A673 (cell line): ENCODE measurements around the gene VRK2.

ENCODE experiments used
- EZH2 ChIP-seq: fragments of 200-600 bp; sonication (generic); IDR thresholded peaks from 2 replicates; pipeline ENCODE4 v1.6.1; 2017; ENCODE audit warnings: borderline replicate concordance, low read depth, mild to moderate bottlenecking, mixed read lengths, antibody characterized with exemption, low read length; ENCODE audit not compliant: poor library complexity, severe bottlenecking
- TF ChIP-seq, protein P1 (sequence below): fragments of 300-800, 200-600 bp; sonication (generic); conservative IDR thresholded peaks from 2 replicates; pipeline ENCODE4 v1.5.1; 2017; ENCODE audit warnings: low read depth, mild to moderate bottlenecking, antibody characterized with exemption, low read length, moderate library complexity, mixed read lengths

DNA sequence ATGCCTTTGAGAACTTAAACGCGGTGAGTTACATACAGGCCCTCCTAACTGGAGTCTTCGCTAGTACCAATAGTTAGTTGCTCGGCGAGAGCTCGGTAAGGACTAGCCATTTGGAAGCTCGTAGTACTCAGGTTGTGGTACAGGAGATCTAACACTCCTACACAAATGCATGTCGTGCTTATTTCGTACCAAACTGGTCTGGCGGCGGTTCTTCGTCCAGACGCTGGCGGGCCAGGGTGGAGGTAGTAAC lies 346 bp upstream of the VRK2 start:
- TF ChIP-seq, protein P1, sequence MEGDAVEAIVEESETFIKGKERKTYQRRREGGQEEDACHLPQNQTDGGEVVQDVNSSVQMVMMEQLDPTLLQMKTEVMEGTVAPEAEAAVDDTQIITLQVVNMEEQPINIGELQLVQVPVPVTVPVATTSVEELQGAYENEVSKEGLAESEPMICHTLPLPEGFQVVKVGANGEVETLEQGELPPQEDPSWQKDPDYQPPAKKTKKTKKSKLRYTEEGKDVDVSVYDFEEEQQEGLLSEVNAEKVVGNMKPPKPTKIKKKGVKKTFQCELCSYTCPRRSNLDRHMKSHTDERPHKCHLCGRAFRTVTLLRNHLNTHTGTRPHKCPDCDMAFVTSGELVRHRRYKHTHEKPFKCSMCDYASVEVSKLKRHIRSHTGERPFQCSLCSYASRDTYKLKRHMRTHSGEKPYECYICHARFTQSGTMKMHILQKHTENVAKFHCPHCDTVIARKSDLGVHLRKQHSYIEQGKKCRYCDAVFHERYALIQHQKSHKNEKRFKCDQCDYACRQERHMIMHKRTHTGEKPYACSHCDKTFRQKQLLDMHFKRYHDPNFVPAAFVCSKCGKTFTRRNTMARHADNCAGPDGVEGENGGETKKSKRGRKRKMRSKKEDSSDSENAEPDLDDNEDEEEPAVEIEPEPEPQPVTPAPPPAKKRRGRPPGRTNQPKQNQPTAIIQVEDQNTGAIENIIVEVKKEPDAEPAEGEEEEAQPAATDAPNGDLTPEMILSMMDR, result no peak
- TF ChIP-seq EZH2, result no peak
